Astrocyte of the spinal cord (primary cell): Measurements from ENCODE around the gene PTPN11.
A peak's percentile ranks its signal among the peaks of the same experiment; 100 is the strongest.
"Not testable (repeated sequence)": the region's sequence is repeated elsewhere in the genome, so short reads cannot be mapped to it uniquely, and the experiment has no call there.

Source experiments
- DNase-seq: peaks from one replicate; pipeline ENCODE4 v3.0.0; 2011; ENCODE audit warnings: low read depth, low spot score
- H3K4me3 ChIP-seq: 2 replicates; pipeline ENCODE4 v1.5.1; 2011; ENCODE audit warnings: low read depth, mild to moderate bottlenecking, low read length, moderate library complexity
- CTCF ChIP-seq: IDR thresholded peaks from 2 replicates; pipeline ENCODE4 v1.5.1; 2012; ENCODE audit warnings: low read depth, mild to moderate bottlenecking, low read length, inconsistent platforms
- in situ Hi-C: cut with HindIII; loops from 2 replicates; pipeline ENCODE4 v1.10.0; 2017; ENCODE audit warnings: low sequenced_read_pairs

PTPN11 gene

GRCh38 chr12:112393328-112393727 lies 25.4 kb upstream of the PTPN11 start:
- H3K4me3 ChIP-seq, result no peak overlapping the region
- TF ChIP-seq CTCF, result no peak
- DNase-seq, result no peak
- in situ Hi-C loops, result no loop called here

GRCh38 chr12:112401054-112401453 lies 17.7 kb upstream of the PTPN11 start:
- in situ Hi-C loops, result no loop called here
- no peak for TF ChIP-seq CTCF
- no peak for DNase-seq
- H3K4me3 ChIP-seq, result no peak overlapping the region

GRCh38 chr12:112401903-112402498 lies 16.7 kb upstream of the PTPN11 start:
- DNase-seq, result no peak
- no peak overlapping the region for H3K4me3 ChIP-seq
- TF ChIP-seq CTCF, result no peak
- in situ Hi-C loops, result no loop called here

- in situ Hi-C loops, result no loop called here
- H3K4me3 ChIP-seq, result peak overlapping the region; percentile 62
Measured at GRCh38 chr12:112406519-112407488, 11.9 kb upstream of the PTPN11 start.

GRCh38 chr12:112407683-112408082 lies 11.1 kb upstream of the PTPN11 start:
- in situ Hi-C loops, DNase-seq: not testable (repeated sequence)
- H3K4me3 ChIP-seq, result peak overlapping the region; percentile 62

More at GRCh38 chr12:112406519-112407488, 11.9 kb upstream of the PTPN11 start:
- no peak for DNase-seq
- TF ChIP-seq CTCF, result no peak

- in situ Hi-C loops, result no loop called here
- no peak for DNase-seq
- TF ChIP-seq CTCF, result no peak
- H3K4me3 ChIP-seq, result peak overlapping the region; percentile 62
Measured at GRCh38 chr12:112408621-112409020, 10.1 kb upstream of the PTPN11 start.
